Measurements from ENCODE around the gene ITGB5.

The ITGB5 gene

DNA sequence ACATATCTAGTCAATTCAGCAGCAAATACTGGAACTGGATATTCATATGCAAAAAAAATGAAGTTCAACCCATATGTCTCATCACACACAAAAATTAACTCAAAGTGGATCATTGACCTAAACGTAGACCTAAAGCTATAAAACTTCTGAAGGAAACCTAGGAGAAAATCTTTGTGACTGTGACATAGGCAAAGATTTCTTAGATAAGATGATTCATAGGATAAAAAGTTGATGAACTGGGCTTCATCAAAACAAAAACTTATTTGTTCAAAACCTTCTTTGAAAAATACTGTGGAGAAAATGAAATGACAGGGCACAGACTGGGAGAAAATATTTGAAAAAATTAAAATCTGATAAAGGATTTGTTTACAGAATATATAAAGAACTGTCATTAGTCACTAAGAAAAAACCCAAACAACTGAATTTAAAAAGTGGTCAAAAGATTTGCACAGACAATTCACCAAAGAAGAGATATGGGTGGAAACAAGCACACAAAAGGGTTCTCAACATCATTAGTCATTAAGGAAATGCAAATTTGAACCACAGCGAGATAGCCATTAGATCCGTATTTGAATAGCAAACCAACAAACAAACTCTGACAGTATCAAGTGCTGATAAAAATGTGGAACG, 62.8 kb downstream of the ITGB5 start:
- POLR2A ChIA-PET = no interaction called here
- no peak for DNase-seq (ENCODE audit: extremely low spot score)
- CTCF ChIA-PET = no interaction called here
- no peak for TF ChIP-seq CTCF (IDR thresholded peaks at IDR 0.05; ENCODE audit: control extremely low read depth, extremely low read depth, low read depth, missing control alignments)

DNA sequence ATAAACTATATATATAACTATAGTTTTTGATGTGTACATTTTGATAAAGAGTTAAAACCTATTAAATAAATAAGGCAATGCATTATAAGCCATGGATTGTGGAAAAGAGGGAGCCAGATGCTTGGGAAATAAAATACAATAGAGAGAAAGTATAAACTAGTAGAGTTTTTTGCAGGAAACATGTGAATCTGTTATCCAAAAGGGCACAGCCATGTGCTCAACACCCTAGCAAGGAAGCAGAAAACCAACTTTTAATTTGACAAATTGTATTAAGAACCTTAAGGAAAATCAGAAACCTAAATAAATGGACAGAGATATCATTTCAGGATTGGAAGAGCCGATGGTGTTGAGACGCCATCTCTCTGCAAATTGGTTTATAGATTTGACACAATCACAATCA, 63.5 kb downstream of the ITGB5 start:
- CTCF ChIA-PET = no interaction called here
- POLR2A ChIA-PET = no interaction called here
- DNase-seq (ENCODE audit: extremely low spot score) = no peak
- TF ChIP-seq CTCF (IDR thresholded peaks at IDR 0.05; ENCODE audit: control extremely low read depth, extremely low read depth, low read depth, missing control alignments) = no peak

- no peak for TF ChIP-seq CTCF (IDR thresholded peaks at IDR 0.05; ENCODE audit: control extremely low read depth, extremely low read depth, low read depth, missing control alignments)
- POLR2A ChIA-PET = no interaction called here
- CTCF ChIA-PET = no interaction called here
- DNase-seq (ENCODE audit: extremely low spot score) = no peak
Observed at GRCh38 chr3:124823206-124823605, 64.0 kb downstream of the ITGB5 start.

GRCh38 chr3:124821356-124821755, 65.8 kb downstream of the ITGB5 start:
- no peak for TF ChIP-seq CTCF (IDR thresholded peaks at IDR 0.05; ENCODE audit: control extremely low read depth, extremely low read depth, low read depth, missing control alignments)
- no peak for DNase-seq (ENCODE audit: extremely low spot score)
- ChIA-PET CTCF (interaction anchor here (1.6 kb wide), 1 partner anchor 80 kb away, joined by 5 read pairs; no protein-coding TSS in a partner anchor), POLR2A (no interaction called here)

- no peak for DNase-seq (ENCODE audit: extremely low spot score)
- POLR2A ChIA-PET = no interaction called here
- CTCF ChIA-PET = no interaction called here
- no peak for TF ChIP-seq CTCF (IDR thresholded peaks at IDR 0.05; ENCODE audit: control extremely low read depth, extremely low read depth, low read depth, missing control alignments)
Observed at GRCh38 chr3:124818398-124819091, 68.6 kb downstream of the ITGB5 start.

GRCh38 chr3:124817079-124817478, 70.1 kb downstream of the ITGB5 start:
- DNase-seq (ENCODE audit: extremely low spot score) = no peak
- TF ChIP-seq CTCF (IDR thresholded peaks at IDR 0.05; ENCODE audit: control extremely low read depth, extremely low read depth, low read depth, missing control alignments) = no peak
- ChIA-PET POLR2A (no interaction called here), CTCF (interaction anchor here (1.5 kb wide), 1 partner anchor 13 kb away, joined by 4 read pairs; no protein-coding TSS in a partner anchor)

Data from GM10248 (cell line).